HUDEP-2 (cell line): ENCODE results near the gene UPF3A.

Experiments used
- DNase-seq, 76 experiments: peaks; one replicate each; lab custom pipeline; 2025; ENCODE audit not compliant: unreplicated experiment in 76 of 76; lab: John Stamatoyannopoulos, UW

UPF3A gene

GRCh38 chr13:114281351-114282040 lies at the start of gene UPF3A:
Gene UPF3A (plus strand): TSS chr13:114281601. CDS start chr13:114281640, 39 bp downstream.
- DNase-seq = peak in 75 of 76 experiments; percentile 50 to 95 (median 86)

GRCh38 chr13:114231886-114232285 lies 49.5 kb upstream of the UPF3A start:
- DNase-seq = no peak

DNA sequence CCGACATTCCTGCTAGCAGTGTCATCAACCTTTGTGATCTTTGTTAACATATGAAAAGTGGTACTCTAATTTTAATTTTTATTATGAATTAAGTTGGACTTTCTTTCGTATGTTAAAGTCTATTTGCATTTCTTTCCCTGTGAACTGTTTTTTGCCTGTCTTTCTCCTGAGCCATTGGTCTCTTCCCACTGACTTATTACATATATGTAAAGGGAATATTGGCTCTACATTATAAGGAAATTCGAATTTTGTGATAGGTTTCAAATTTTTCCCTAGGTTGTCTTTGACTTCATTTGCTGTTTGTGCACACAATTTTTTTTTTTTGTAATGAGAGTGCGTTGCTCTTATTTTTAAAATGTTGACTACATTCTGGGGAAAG lies 47.1 kb upstream of the UPF3A start:
- DNase-seq = no peak

DNA sequence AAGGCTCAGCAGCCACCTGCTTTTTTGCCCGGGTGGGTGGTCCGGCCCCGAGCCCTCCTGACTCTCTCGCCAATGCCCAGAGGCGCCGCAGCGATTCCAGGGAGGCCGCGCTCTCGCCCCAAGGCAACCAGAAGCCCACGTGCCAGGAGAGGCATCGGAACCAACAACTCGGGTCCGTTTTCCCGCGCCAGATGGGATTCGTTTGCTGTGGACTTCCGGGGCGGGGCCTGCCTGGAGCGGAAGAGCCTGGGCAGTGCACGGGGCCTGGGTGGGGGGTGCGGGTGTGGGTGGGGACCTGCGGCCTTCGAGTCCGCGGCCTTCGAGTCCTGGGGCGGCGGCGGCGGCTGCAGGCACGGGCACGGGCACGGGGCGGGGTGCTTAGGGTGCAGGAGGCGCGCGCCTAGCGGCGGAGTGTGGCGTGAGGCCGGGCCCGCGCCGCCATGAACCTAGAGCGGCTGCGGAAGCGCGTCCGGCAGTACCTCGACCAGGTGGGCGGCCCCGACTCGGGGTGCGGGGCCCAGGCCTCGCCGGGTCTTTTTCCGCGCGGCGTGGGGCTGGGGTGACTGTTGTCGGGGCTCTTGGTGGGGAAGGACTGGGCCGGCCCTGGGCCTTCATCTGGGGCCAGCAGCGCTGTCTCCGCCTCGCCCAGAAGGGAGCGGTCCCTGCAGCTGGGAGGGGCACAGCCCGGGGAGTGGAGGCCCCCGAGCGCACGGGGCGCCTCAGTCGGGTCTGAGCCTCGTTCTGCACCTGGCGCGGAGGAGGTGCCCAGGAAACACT lies 46.6 kb upstream of the UPF3A start, which contains the start of gene CDC16:
Gene CDC16 (plus strand): TSS at position 253 of the 777 bp plus-strand sequence. CDS start 188 bp downstream, at position 441.
- peak in 75 of 76 experiments; percentile 14 to 98 (median 92) for DNase-seq

DNA sequence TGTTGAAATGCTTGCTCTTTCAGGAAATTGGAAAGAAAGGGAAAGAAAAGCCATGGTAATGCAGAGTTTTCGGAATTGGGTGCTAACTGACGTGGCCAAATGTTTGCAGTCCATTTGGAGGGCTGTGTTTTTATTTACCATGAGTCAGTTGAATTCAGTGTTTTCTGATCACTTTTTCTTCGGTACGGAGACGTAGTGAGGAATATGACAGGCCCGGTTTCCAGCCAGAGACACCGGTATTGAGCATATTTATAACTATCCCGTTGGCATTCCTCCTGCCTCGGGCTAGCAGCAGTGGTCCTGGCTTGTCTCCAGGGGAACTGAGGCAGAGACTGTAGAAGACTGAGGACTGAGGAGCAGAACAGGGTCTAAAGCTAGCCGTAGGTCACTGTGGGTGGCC lies 45.7 kb upstream of the UPF3A start:
- DNase-seq = peak in 1 of 76 experiments; percentile 7

GRCh38 chr13:114236227-114236626 lies 45.2 kb upstream of the UPF3A start:
- no peak for DNase-seq

DNA sequence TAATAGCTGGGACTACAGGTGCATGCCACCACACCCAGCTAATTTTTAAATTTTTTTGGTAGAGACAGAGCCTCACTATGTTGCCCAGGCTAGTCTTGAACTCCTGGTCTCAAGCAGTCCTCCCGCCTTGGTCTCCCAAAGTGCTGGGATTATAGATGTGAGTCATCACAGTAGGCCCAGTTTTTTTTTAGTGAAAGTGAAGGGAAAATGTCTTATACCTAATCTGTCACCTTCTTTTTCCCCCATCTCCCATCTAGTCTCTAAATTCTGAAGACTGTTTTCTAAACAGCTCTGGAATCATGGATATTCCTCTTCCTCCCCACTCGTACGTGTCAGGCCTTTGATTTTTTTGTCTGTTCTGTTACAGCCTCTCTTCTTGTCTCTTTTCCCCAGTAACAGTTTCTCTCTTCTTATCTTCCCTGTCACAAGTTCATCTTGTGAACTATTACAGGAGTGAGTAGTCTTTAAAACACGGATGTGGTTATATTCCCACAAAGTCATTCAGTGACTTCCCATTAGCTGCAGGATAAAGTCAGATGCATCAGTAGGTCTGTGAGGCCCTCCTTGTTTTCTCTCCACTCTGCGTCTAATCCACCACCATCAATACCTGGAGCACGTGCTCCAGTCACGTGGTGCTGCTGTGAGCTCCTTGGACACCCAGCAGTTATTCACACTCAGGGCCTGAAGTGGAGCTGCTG lies 43.8 kb upstream of the UPF3A start:
- no peak for DNase-seq

GRCh38 chr13:114241918-114242317 lies 39.5 kb upstream of the UPF3A start:
- no peak for DNase-seq

DNA sequence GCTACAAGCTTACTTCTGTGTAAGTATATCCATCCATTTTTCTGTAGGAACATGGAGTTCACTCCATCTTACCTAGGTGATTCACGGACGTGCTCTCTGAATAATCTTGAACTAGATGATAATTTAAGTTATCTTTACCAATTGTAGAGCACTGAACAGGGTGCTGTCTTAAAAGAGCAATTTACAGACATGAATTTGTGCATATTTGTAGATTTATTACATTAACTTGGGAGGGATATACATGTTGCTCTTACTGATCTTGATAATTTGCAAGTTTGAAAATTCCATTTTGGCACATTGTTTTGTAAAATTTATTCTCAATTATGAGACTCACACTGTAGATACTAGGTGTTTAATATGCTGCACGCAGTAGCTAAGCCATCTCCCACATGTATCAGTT lies 37.4 kb upstream of the UPF3A start:
- no peak for DNase-seq

DNA sequence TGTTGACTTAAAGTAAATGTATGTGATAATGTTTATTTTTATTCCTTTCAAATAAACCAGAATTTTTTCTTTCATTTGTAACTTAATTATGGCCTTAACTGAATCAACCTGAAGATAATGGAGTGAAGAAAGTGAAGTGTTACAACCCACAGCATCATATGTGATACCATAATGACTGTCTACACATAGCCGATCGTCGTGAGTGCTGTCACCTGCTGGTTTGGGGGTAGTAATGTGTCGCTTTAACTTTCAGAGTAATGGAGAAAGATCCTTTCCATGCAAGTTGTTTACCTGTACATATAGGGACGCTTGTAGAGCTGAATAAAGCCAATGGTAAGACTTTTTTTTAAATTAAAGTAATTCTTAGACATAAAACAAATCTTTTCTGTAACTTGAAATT lies 36.8 kb upstream of the UPF3A start:
- no peak for DNase-seq

GRCh38 chr13:114248011-114248410 lies 33.4 kb upstream of the UPF3A start:
- DNase-seq = no peak

- DNase-seq = no peak
These were observed 32.3 kb upstream of the UPF3A start for GRCh38 chr13:114249077-114249476.

- DNase-seq = peak in 32 of 76 experiments; percentile 4 to 76 (median 34)
These were observed 29.6 kb upstream of the UPF3A start for GRCh38 chr13:114251639-114252440.

DNA sequence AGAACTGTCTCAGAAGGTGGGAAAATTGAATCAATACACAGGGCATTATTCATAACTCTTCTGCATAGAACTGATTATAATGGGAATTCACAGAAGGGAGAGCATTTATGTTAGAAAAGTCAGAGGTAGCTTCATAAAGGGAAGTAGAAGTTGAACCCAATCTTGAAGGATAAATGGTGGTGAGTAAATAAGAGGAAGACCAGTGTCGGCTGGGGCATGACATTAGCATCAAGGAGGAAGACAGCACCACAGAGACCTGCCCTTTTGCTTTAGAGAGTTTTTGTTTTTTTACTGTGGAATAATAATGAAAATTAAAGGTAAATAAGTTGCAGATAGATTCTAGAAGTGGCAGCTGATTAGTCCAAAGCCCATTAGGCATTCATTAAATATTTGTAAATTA lies 24.9 kb upstream of the UPF3A start:
- DNase-seq = no peak

DNA sequence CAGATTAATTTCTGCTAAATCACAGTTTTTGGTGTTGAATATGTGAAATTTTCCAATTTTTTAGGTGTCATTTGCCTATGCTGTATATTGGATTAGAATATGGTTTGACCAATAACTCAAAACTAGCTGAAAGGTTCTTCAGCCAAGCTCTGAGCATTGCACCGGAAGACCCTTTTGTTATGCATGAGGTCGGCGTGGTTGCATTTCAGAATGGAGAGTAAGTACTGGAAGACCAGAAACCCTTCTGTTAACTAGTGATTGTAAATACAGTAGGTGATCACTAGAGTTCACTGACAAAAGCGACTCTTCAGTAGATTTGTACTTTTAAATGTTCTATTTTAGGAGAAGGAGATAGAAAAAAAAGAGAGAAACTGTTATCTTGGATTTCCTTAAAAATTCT lies 24.4 kb upstream of the UPF3A start:
- DNase-seq = no peak

DNA sequence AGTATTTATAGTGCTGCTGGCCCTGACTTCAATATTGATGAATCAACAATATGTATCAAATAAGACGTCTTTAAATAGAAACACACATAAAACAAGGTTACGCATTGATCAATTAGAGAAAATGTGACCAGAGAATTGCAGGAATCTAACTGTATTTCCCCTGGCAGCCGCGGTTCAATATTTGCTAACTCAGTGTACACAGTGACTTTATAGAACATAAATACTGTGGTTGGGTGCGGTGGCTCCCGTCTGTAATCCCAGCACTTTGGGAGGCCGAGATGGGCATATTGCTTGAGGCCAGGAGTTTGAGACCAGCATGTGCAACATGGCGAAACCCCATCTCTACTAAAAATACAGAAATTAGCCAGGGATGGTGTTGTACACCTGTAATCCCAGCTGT lies 22.8 kb upstream of the UPF3A start:
- no peak for DNase-seq

DNA sequence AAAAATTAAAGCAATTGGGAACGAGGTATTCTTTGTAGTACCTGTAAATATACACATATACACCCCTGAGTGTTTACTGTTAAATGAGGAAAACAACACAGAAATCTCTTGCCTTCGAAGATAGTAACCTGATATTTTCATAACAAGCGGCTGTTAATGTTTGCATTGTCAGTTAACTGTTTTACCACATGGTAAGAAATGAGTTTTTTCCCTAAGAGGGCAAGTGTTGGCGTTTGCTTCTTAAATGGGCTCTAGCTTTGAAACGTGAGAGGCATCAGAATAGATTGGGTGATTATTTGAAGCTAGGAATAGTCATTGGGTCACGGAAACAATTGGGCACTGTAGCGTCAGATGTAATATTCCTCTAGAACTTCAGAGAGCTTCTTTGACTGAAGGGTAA lies 22.0 kb upstream of the UPF3A start:
- no peak for DNase-seq

DNA sequence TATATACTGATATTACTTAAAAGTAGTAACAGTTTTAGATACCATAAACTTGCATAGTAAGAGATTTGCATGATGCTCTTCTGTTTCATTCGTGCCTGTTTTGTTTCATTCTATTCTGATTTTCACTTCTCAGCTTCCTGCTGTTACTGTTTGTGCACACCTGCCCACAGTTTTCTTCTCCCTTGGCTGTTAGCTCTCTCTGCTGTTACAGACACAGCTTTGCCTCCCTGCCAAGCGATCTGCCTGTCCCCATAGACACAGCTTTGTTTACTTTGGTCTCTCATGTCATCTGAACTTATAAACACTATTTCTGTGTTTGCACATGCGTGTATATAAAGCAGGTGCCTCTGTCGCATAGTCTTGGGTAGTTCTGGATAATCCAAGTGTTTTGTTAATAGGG lies 21.4 kb upstream of the UPF3A start:
- DNase-seq = no peak

DNA sequence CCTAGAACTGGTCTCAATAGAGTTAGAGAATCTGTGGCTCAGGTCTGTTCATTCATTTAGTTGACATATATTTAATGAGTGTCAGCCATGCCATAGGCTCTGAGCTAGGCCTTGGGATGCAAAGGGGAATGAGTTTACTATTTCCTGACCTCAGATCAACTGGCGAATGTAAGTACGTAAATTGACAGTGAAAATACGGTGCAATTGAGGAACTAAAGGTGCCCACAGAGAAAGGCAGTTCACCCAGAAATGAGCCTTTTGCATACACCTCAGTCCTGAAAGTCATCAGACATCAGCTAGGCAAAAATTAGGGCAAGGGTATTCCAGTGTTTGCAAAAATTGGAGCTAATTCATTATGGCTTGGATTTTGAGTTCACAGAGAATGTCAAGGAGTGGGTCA lies 20.6 kb upstream of the UPF3A start:
- no peak for DNase-seq

GRCh38 chr13:114261328-114261965 lies 20.0 kb upstream of the UPF3A start:
- no peak for DNase-seq
